ENCODE results near the gene TIMM8B.
"Not testable (repeated sequence)": the region's sequence is repeated elsewhere in the genome, so short reads cannot be mapped to it uniquely, and the experiment has no call there.

TIMM8B gene

GRCh38 chr11:112114460-112114859 is 27.9 kb upstream of the TIMM8B start:
- peaks cover 0 to under 1% (median 0%) of the 10 kb centered on the region in 5 donors for H3K36me3 ChIP-seq (ENCODE audit: control insufficient read depth in 5 of 5, insufficient read depth in 5 of 5, low read length in 5 of 5)
- no peaks in the 10 kb centered on the region for H3K4me1 ChIP-seq (ENCODE audit: control insufficient read depth in 5 of 5, insufficient read depth in 5 of 5, low read length in 5 of 5)
- H3K9ac ChIP-seq (ENCODE audit: low read length in 5 of 5): no peak overlapping the region
- H3K9me3 ChIP-seq (ENCODE audit: control insufficient read depth in 5 of 5, low read length in 5 of 5): peaks cover 0 to 2% (median 0%) of the 10 kb centered on the region in 5 donors
- H3K27ac ChIP-seq (ENCODE audit: low read depth, low read length): no peak overlapping the region
- no peaks in the 10 kb centered on the region for H3K27me3 ChIP-seq (ENCODE audit: control insufficient read depth in 5 of 5, insufficient read depth in 4 of 5, low read length in 5 of 5)
- no peak overlapping the region for H3K4me3 ChIP-seq (ENCODE audit: low read depth in 1 of 5, low read length in 5 of 5)

- Histone ChIP-seq H3K4me3 (ENCODE audit: low read depth in 1 of 5, low read length in 5 of 5) (no peak overlapping the region), H3K4me1 (ENCODE audit: control insufficient read depth in 5 of 5, insufficient read depth in 5 of 5, low read length in 5 of 5) (no peaks in the 10 kb centered on the region), H3K27ac (ENCODE audit: low read depth, low read length) (no peak overlapping the region), H3K9ac (ENCODE audit: low read length in 5 of 5) (no peak overlapping the region), H3K9me3 (ENCODE audit: control insufficient read depth in 5 of 5, low read length in 5 of 5) (peaks cover 0 to 2% (median 0%) of the 10 kb centered on the region in 5 donors), H3K27me3 (ENCODE audit: control insufficient read depth in 5 of 5, insufficient read depth in 4 of 5, low read length in 5 of 5) (no peaks in the 10 kb centered on the region), H3K36me3 (ENCODE audit: control insufficient read depth in 5 of 5, insufficient read depth in 5 of 5, low read length in 5 of 5) (peaks cover 0 to 5% (median 0%) of the 10 kb centered on the region in 5 donors)
These were observed 27.2 kb upstream of the TIMM8B start for GRCh38 chr11:112113539-112114457.

GRCh38 chr11:112106070-112106469 is 19.5 kb upstream of the TIMM8B start:
- Histone ChIP-seq H3K4me3 (ENCODE audit: low read depth in 1 of 5, low read length in 5 of 5) (no peak overlapping the region), H3K9me3 (ENCODE audit: control insufficient read depth in 5 of 5, low read length in 5 of 5) (peaks cover 0 to 2% (median 0%) of the 10 kb centered on the region in 5 donors), H3K4me1 (ENCODE audit: control insufficient read depth in 5 of 5, insufficient read depth in 5 of 5, low read length in 5 of 5) (no peaks in the 10 kb centered on the region), H3K36me3 (ENCODE audit: control insufficient read depth in 5 of 5, insufficient read depth in 5 of 5, low read length in 5 of 5) (peaks cover 0 to 10% (median 3%) of the 10 kb centered on the region in 5 donors), H3K9ac (ENCODE audit: low read length in 5 of 5) (no peak overlapping the region), H3K27me3 (ENCODE audit: control insufficient read depth in 5 of 5, insufficient read depth in 4 of 5, low read length in 5 of 5) (no peaks in the 10 kb centered on the region), H3K27ac (ENCODE audit: low read depth, low read length) (no peak overlapping the region)

GRCh38 chr11:112103446-112103845 is 16.9 kb upstream of the TIMM8B start:
- no peaks in the 10 kb centered on the region for H3K4me1 ChIP-seq (ENCODE audit: control insufficient read depth in 5 of 5, insufficient read depth in 5 of 5, low read length in 5 of 5)
- H3K27ac ChIP-seq (ENCODE audit: low read depth, low read length): no peak overlapping the region
- no peak overlapping the region for H3K9ac ChIP-seq (ENCODE audit: low read length in 5 of 5)
- no peak overlapping the region for H3K4me3 ChIP-seq (ENCODE audit: low read depth in 1 of 5, low read length in 5 of 5)
- peaks cover 0 to 5% (median 3%) of the 10 kb centered on the region in 5 donors for H3K36me3 ChIP-seq (ENCODE audit: control insufficient read depth in 5 of 5, insufficient read depth in 5 of 5, low read length in 5 of 5)
- H3K27me3 ChIP-seq (ENCODE audit: control insufficient read depth in 5 of 5, insufficient read depth in 4 of 5, low read length in 5 of 5): no peaks in the 10 kb centered on the region
- H3K9me3 ChIP-seq (ENCODE audit: control insufficient read depth in 5 of 5, low read length in 5 of 5): no peaks in the 10 kb centered on the region

GRCh38 chr11:112100462-112100861 is 13.9 kb upstream of the TIMM8B start:
- H3K27ac ChIP-seq (ENCODE audit: low read depth, low read length): no peak overlapping the region
- no peaks in the 10 kb centered on the region for H3K4me1 ChIP-seq (ENCODE audit: control insufficient read depth in 5 of 5, insufficient read depth in 5 of 5, low read length in 5 of 5)
- no peaks in the 10 kb centered on the region for H3K9me3 ChIP-seq (ENCODE audit: control insufficient read depth in 5 of 5, low read length in 5 of 5)
- H3K4me3 ChIP-seq (ENCODE audit: low read depth in 1 of 5, low read length in 5 of 5): no peak overlapping the region
- H3K36me3 ChIP-seq (ENCODE audit: control insufficient read depth in 5 of 5, insufficient read depth in 5 of 5, low read length in 5 of 5): peaks cover 11 to 22% (median 18%) of the 10 kb centered on the region in 5 donors
- H3K27me3 ChIP-seq (ENCODE audit: control insufficient read depth in 5 of 5, insufficient read depth in 4 of 5, low read length in 5 of 5): no peaks in the 10 kb centered on the region
- no peak overlapping the region for H3K9ac ChIP-seq (ENCODE audit: low read length in 5 of 5)

GRCh38 chr11:112097734-112098528 is 11.4 kb upstream of the TIMM8B start:
- Histone ChIP-seq H3K4me1 (ENCODE audit: control insufficient read depth in 5 of 5, insufficient read depth in 5 of 5, low read length in 5 of 5) (no peaks in the 10 kb centered on the region), H3K27me3 (ENCODE audit: control insufficient read depth in 5 of 5, insufficient read depth in 4 of 5, low read length in 5 of 5) (no peaks in the 10 kb centered on the region), H3K27ac (ENCODE audit: low read depth, low read length) (no peak overlapping the region), H3K9ac (ENCODE audit: low read length in 5 of 5) (no peak overlapping the region), H3K9me3 (ENCODE audit: control insufficient read depth in 5 of 5, low read length in 5 of 5) (no peaks in the 10 kb centered on the region), H3K4me3 (ENCODE audit: low read depth in 1 of 5, low read length in 5 of 5) (no peak overlapping the region), H3K36me3 (ENCODE audit: control insufficient read depth in 5 of 5, insufficient read depth in 5 of 5, low read length in 5 of 5) (peaks cover 18 to 35% (median 32%) of the 10 kb centered on the region in 5 donors)

GRCh38 chr11:112096194-112096593 is 9.6 kb upstream of the TIMM8B start:
- Histone ChIP-seq H3K9ac (ENCODE audit: low read length in 5 of 5) (no peak overlapping the region), H3K4me1 (ENCODE audit: control insufficient read depth in 5 of 5, insufficient read depth in 5 of 5, low read length in 5 of 5) (no peaks in the 10 kb centered on the region), H3K36me3 (ENCODE audit: control insufficient read depth in 5 of 5, insufficient read depth in 5 of 5, low read length in 5 of 5) (peaks cover 28 to 53% (median 48%) of the 10 kb centered on the region in 5 donors), H3K27me3 (ENCODE audit: control insufficient read depth in 5 of 5, insufficient read depth in 4 of 5, low read length in 5 of 5) (no peaks in the 10 kb centered on the region), H3K27ac (ENCODE audit: low read depth, low read length) (no peak overlapping the region), H3K9me3 (ENCODE audit: control insufficient read depth in 5 of 5, low read length in 5 of 5) (no peaks in the 10 kb centered on the region), H3K4me3 (ENCODE audit: low read depth in 1 of 5, low read length in 5 of 5) (no peak overlapping the region)

- not testable (repeated sequence) for H3K4me1 ChIP-seq (ENCODE audit: control insufficient read depth in 5 of 5, insufficient read depth in 5 of 5, low read length in 5 of 5); H3K9ac ChIP-seq (ENCODE audit: low read length in 5 of 5); H3K27me3 ChIP-seq (ENCODE audit: control insufficient read depth in 5 of 5, insufficient read depth in 4 of 5, low read length in 5 of 5); H3K27ac ChIP-seq (ENCODE audit: low read depth, low read length); H3K9me3 ChIP-seq (ENCODE audit: control insufficient read depth in 5 of 5, low read length in 5 of 5); H3K4me3 ChIP-seq (ENCODE audit: low read depth in 1 of 5, low read length in 5 of 5)
- peaks cover 33 to 62% (median 56%) of the 10 kb centered on the region in 5 donors for H3K36me3 ChIP-seq (ENCODE audit: control insufficient read depth in 5 of 5, insufficient read depth in 5 of 5, low read length in 5 of 5)
These were observed 8.7 kb upstream of the TIMM8B start for GRCh38 chr11:112095302-112095701.

- Histone ChIP-seq H3K9ac (ENCODE audit: low read length in 5 of 5) (peak overlapping the region; percentile 72 to 91 (median 86)), H3K4me1 (ENCODE audit: control insufficient read depth in 5 of 5, insufficient read depth in 5 of 5, low read length in 5 of 5) (peaks cover 2 to 40% (median 32%) of the 10 kb centered on the region in 5 donors), H3K36me3 (ENCODE audit: control insufficient read depth in 5 of 5, insufficient read depth in 5 of 5, low read length in 5 of 5) (peaks cover 45 to 68% (median 56%) of the 10 kb centered on the region in 5 donors)
These were observed 656 bp upstream of the TIMM8B start for GRCh38 chr11:112087212-112087611.

More at GRCh38 chr11:112087212-112087611, 656 bp upstream of the TIMM8B start:
- peak overlapping the region; percentile 91 to 98 (median 97) for H3K4me3 ChIP-seq (ENCODE audit: low read depth in 1 of 5, low read length in 5 of 5)
- no peaks in the 10 kb centered on the region for H3K27me3 ChIP-seq (ENCODE audit: control insufficient read depth in 5 of 5, insufficient read depth in 4 of 5, low read length in 5 of 5)
- peak overlapping the region; percentile 54 for H3K27ac ChIP-seq (ENCODE audit: low read depth, low read length)
- H3K9me3 ChIP-seq (ENCODE audit: control insufficient read depth in 5 of 5, low read length in 5 of 5): no peaks in the 10 kb centered on the region
